Loucy (cell line): Measurements from ENCODE around the gene EXOC3L2.

ENCODE experiments used
- H2AFZ ChIP-seq: fragments of 200-600 bp; sonication (generic); 2 replicates; pipeline ENCODE4 v1.6.0; 2016; ENCODE audit warnings: antibody characterized with exemption, mild to moderate bottlenecking, low read length, moderate library complexity
- H3F3A ChIP-seq: fragments of 200-600 bp; 2 replicates; pipeline ENCODE4 v1.6.0; 2016; ENCODE audit warnings: antibody characterized with exemption, low read depth, mild to moderate bottlenecking
- H3K27me3 ChIP-seq: fragments of 200-600 bp; sonication (generic); 2 replicates; pipeline ENCODE4 v1.6.1; 2014; ENCODE audit warnings: low read length, mild to moderate bottlenecking; ENCODE audit not compliant: insufficient read depth, poor library complexity, severe bottlenecking
- H3K36me3 ChIP-seq: fragments of 200-600 bp; sonication (generic); 2 replicates; pipeline ENCODE4 v1.6.1; 2016; ENCODE audit warnings: low read length; ENCODE audit not compliant: insufficient read depth
- H3K4me1 ChIP-seq: fragments of 200-600 bp; sonication (generic); 2 replicates; pipeline ENCODE4 v1.5.1; 2014; ENCODE audit warnings: low read length, mild to moderate bottlenecking; ENCODE audit not compliant: insufficient read depth, poor library complexity, severe bottlenecking
- H3K4me2 ChIP-seq: fragments of 200-600 bp; sonication (generic); 2 replicates; pipeline ENCODE4 v1.6.0; 2014; ENCODE audit warnings: antibody characterized with exemption, low read length, low read depth, mild to moderate bottlenecking; ENCODE audit not compliant: poor library complexity, severe bottlenecking
- H3K4me3 ChIP-seq: fragments of 200-600 bp; sonication (generic); 2 replicates; pipeline ENCODE4 v1.5.1; 2014; ENCODE audit warnings: low read length, mild to moderate bottlenecking, mixed read lengths; ENCODE audit not compliant: poor library complexity, severe bottlenecking
- H3K79me2 ChIP-seq: fragments of 200-600 bp; sonication (generic); 2 replicates; pipeline ENCODE4 v1.6.1; 2014; ENCODE audit warnings: low read length; ENCODE audit not compliant: insufficient read depth
- H3K9ac ChIP-seq: fragments of 200-600 bp; sonication (generic); 2 replicates; pipeline ENCODE4 v1.6.0; 2014; ENCODE audit warnings: mild to moderate bottlenecking, low read depth, low read length, moderate library complexity; ENCODE audit not compliant: poor library complexity, severe bottlenecking
- H3K9me2 ChIP-seq: fragments of 200-600 bp; sonication (generic); replicated peaks from 2 replicates; pipeline ENCODE4 v1.6.1; 2016; ENCODE audit warnings: low read depth, low read length, mixed read lengths
- H3K9me3 ChIP-seq: fragments of 200-600 bp; sonication (generic); 2 replicates; pipeline ENCODE4 v1.6.1; 2014; ENCODE audit warnings: mild to moderate bottlenecking, antibody characterized with exemption, low read length, low read depth; ENCODE audit not compliant: insufficient read depth
- H4K20me1 ChIP-seq: fragments of 200-600 bp; sonication (generic); 2 replicates; pipeline ENCODE4 v1.6.0; 2014; ENCODE audit warnings: antibody characterized with exemption, low read length, mild to moderate bottlenecking; ENCODE audit not compliant: insufficient read depth, poor library complexity, severe bottlenecking
- CTCF ChIP-seq: fragments of 200-600 bp; sonication (generic); conservative IDR thresholded peaks from 2 replicates; pipeline ENCODE4 v1.5.1; 2014; ENCODE audit warnings: mild to moderate bottlenecking, antibody characterized with exemption, low read length
- EZH2phosphoT487 ChIP-seq: fragments of 200-600 bp; IDR thresholded peaks from 2 replicates; pipeline ENCODE4 v1.6.1; 2018; ENCODE audit warnings: antibody characterized with exemption, mild to moderate bottlenecking, moderate library complexity, borderline replicate concordance

Gene EXOC3L2

DNA sequence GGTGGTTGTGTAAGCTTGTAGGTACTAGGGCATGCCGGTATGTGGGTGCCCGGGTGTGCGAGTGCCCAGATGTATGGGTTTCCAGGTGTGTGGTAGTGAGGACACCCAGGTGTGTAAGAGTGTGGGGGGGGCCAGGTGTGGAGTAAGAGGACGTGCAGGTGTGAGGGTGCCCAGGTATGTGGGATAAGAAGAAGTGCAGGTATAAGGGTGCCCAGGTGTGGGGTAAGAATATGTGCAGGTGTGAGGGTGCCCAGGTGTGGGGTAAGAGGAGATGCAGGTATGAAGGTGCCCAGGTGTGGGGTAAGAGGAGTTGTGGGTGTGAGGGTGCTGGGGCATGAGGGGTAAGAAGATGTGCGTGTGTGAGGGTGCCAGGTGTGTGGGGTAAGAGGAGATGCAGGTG is 20.2 kb upstream of the EXOC3L2 start:
- Histone ChIP-seq H3K9me3 (no peaks in the 10 kb centered on the region), H3K4me3 (no peak overlapping the region), H3K4me1 (no peaks in the 10 kb centered on the region), H3K79me2 (no peaks in the 10 kb centered on the region), H3F3A (no peaks in the 10 kb centered on the region), H3K4me2 (no peak overlapping the region), H2AFZ (no peak overlapping the region), H3K36me3 (peaks cover 16% of the 10 kb centered on the region; the same call in 1 of the 2 replicates), H3K9me2 (no peaks in the 10 kb centered on the region), H3K27me3 (no peaks in the 10 kb centered on the region), H4K20me1 (no peaks in the 10 kb centered on the region), H3K9ac (no peak overlapping the region)
- TF ChIP-seq CTCF: no peak
- no peak for TF ChIP-seq EZH2phosphoT487

GRCh38 chr19:45264781-45265317 is 19.6 kb upstream of the EXOC3L2 start:
- Histone ChIP-seq H3F3A (no peaks in the 10 kb centered on the region), H3K79me2 (no peaks in the 10 kb centered on the region), H3K4me3 (no peak overlapping the region), H3K27me3 (no peaks in the 10 kb centered on the region), H3K9ac (no peak overlapping the region), H4K20me1 (no peaks in the 10 kb centered on the region), H2AFZ (no peak overlapping the region), H3K4me1 (no peaks in the 10 kb centered on the region), H3K9me3 (no peaks in the 10 kb centered on the region), H3K9me2 (no peaks in the 10 kb centered on the region), H3K36me3 (peaks cover 13% of the 10 kb centered on the region; the same call in 1 of the 2 replicates), H3K4me2 (no peak overlapping the region)
- no peak for TF ChIP-seq CTCF
- no peak for TF ChIP-seq EZH2phosphoT487

DNA sequence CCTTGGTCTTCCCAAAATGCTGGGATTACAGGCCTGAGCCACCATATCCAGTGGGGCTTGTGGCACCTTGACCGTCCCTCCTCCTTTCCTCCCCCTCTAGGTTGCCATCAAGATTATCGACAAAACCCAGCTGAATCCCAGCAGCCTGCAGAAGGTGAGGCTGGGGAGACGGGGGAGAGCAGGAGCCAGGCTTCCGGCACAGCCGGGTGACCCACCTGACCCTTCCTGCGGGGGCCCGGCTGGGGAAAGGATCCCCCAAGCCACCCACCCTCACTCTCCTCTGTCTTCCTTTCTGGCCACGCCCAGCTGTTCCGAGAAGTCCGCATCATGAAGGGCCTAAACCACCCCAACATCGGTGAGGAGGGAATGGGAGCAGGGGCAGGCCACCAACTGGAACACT is 17.8 kb upstream of the EXOC3L2 start:
- TF ChIP-seq CTCF (no peak), EZH2phosphoT487 (no peak)
- no peak overlapping the region for H2AFZ ChIP-seq
- H3K9me2 ChIP-seq: no peaks in the 10 kb centered on the region
- no peaks in the 10 kb centered on the region for H4K20me1 ChIP-seq
- H3K4me2 ChIP-seq: no peak overlapping the region
- H3K4me3 ChIP-seq: no peak overlapping the region
- peaks cover 10% of the 10 kb centered on the region; the same call in 1 of the 2 replicates for H3K36me3 ChIP-seq
- peaks cover 6% of the 10 kb centered on the region; the same call in 1 of the 2 replicates for H3K79me2 ChIP-seq
- no peaks in the 10 kb centered on the region for H3K9me3 ChIP-seq
- no peaks in the 10 kb centered on the region for H3K27me3 ChIP-seq
- no peak overlapping the region for H3K9ac ChIP-seq
- H3K4me1 ChIP-seq: no peaks in the 10 kb centered on the region
- H3F3A ChIP-seq: no peaks in the 10 kb centered on the region
